NB4 (cell line): Measurements from ENCODE around the gene DYNC1LI1.

ENCODE experiments used
- CTCF ChIP-seq: IDR thresholded peaks from one replicate; pipeline ENCODE4 v1.5.1; 2012; ENCODE audit warnings: low read depth, low read length
- MAX ChIP-seq: IDR thresholded peaks from 2 replicates; pipeline ENCODE4 v1.6.1; 2011; ENCODE audit warnings: low read depth, low read length

GRCh38 chr3:32593903-32594525, 23.4 kb upstream of the DYNC1LI1 start:
- no peak for TF ChIP-seq CTCF
- TF ChIP-seq MAX, result no peak
